ENCODE data around the gene FBXW8. TPM values are rescaled to one million over a fixed set of nuclear protein-coding genes. Genes with fewer than 3 reads are reported as not detected.

The FBXW8 gene
- total RNA-seq, 4 donors from 2014 or later, result 4.7 to 28.9 (median 9.2) TPM

- no peak for TF ChIP-seq CTCF (IDR thresholded peaks at IDR 0.05)
- no peak for TF ChIP-seq POLR2A (IDR thresholded peaks at IDR 0.05)
- Histone ChIP-seq H3K36me3 (peaks cover 0 to 23% (median 0%) of the 10 kb centered on the region in 3 donors), H3K27ac (no peak overlapping the region), H3K9me3 (no peaks in the 10 kb centered on the region), H3K27me3 (no peaks in the 10 kb centered on the region), H3K4me3 (no peak overlapping the region), H3K4me1 (no peaks in the 10 kb centered on the region)
- DNase-seq, result no peak
Measured at GRCh38 chr12:116971222-116971621, 60.5 kb downstream of the FBXW8 start.

- H3K27ac ChIP-seq, result no peak overlapping the region
- no peaks in the 10 kb centered on the region for H3K36me3 ChIP-seq
- no peak overlapping the region for H3K4me3 ChIP-seq
- DNase-seq, result no peak
- H3K27me3 ChIP-seq, result no peaks in the 10 kb centered on the region
- no peaks in the 10 kb centered on the region for H3K9me3 ChIP-seq
- no peaks in the 10 kb centered on the region for H3K4me1 ChIP-seq
- TF ChIP-seq POLR2A (IDR thresholded peaks at IDR 0.05) (no peak), CTCF (IDR thresholded peaks at IDR 0.05) (no peak)
Measured at GRCh38 chr12:116975779-116976393, 65.1 kb downstream of the FBXW8 start.

- H3K27me3 ChIP-seq, result no peaks in the 10 kb centered on the region
- H3K27ac ChIP-seq, result no peak overlapping the region
- no peak overlapping the region for H3K4me3 ChIP-seq
- H3K36me3 ChIP-seq, result no peaks in the 10 kb centered on the region
- no peaks in the 10 kb centered on the region for H3K9me3 ChIP-seq
- DNase-seq, result no peak
- no peak for TF ChIP-seq CTCF (IDR thresholded peaks at IDR 0.05)
- no peak for TF ChIP-seq POLR2A (IDR thresholded peaks at IDR 0.05)
- H3K4me1 ChIP-seq, result no peaks in the 10 kb centered on the region
Measured at GRCh38 chr12:116977465-116978380, 67.0 kb downstream of the FBXW8 start.

GRCh38 chr12:116978791-116979508 lies 68.2 kb downstream of the FBXW8 start:
- no peak for DNase-seq
- H3K36me3 ChIP-seq, result no peaks in the 10 kb centered on the region
- H3K27me3 ChIP-seq, result no peaks in the 10 kb centered on the region
- no peak overlapping the region for H3K27ac ChIP-seq
- H3K9me3 ChIP-seq, result no peaks in the 10 kb centered on the region
- no peak for TF ChIP-seq CTCF (IDR thresholded peaks at IDR 0.05)
- TF ChIP-seq POLR2A (IDR thresholded peaks at IDR 0.05), result no peak
- no peaks in the 10 kb centered on the region for H3K4me1 ChIP-seq
- H3K4me3 ChIP-seq, result no peak overlapping the region

GRCh38 chr12:116980083-116980482 lies 69.3 kb downstream of the FBXW8 start:
- no peak for DNase-seq
- H3K36me3 ChIP-seq, result no peaks in the 10 kb centered on the region
- TF ChIP-seq POLR2A (IDR thresholded peaks at IDR 0.05), result no peak
- no peak for TF ChIP-seq CTCF (IDR thresholded peaks at IDR 0.05)
- H3K4me3 ChIP-seq, result no peak overlapping the region
- no peaks in the 10 kb centered on the region for H3K4me1 ChIP-seq
- H3K27ac ChIP-seq, result no peak overlapping the region
- H3K9me3 ChIP-seq, result no peaks in the 10 kb centered on the region
- no peaks in the 10 kb centered on the region for H3K27me3 ChIP-seq
